Ectodermal cell (in vitro differentiated cells): ENCODE results near the gene A3GALT2.

Source experiments
- H3K27ac ChIP-seq: 2 replicates; pipeline ENCODE4 v1.7.0; 2013; ENCODE audit warnings: mild to moderate bottlenecking, low read depth, low read length; ENCODE audit not compliant: insufficient read depth, poor library complexity, severe bottlenecking
- H3K27me3 ChIP-seq: 2 replicates; pipeline ENCODE4 v1.7.0; 2013; ENCODE audit warnings: mild to moderate bottlenecking, low read length; ENCODE audit not compliant: insufficient read depth, control insufficient read depth, poor library complexity, severe bottlenecking
- H3K36me3 ChIP-seq: one replicate; pipeline ENCODE4 v1.7.0; 2013; ENCODE audit warnings: low read length; ENCODE audit not compliant: control insufficient read depth, insufficient read depth
- H3K4me1 ChIP-seq: one replicate; pipeline ENCODE4 v1.7.0; 2013; ENCODE audit warnings: low read length; ENCODE audit not compliant: control insufficient read depth, insufficient read depth
- H3K4me3 ChIP-seq: 2 replicates; pipeline ENCODE4 v1.7.0; 2013; ENCODE audit warnings: low read depth, low read length, control low read depth; ENCODE audit not compliant: insufficient read depth
- H3K9me3 ChIP-seq: 2 replicates; pipeline ENCODE4 v1.7.0; 2013; ENCODE audit warnings: mild to moderate bottlenecking, low read length, moderate library complexity; ENCODE audit not compliant: control insufficient read depth
- WGBS, 2 experiments: methylation state at CpG; one replicate each; pipeline ENCODE4 v1.1.7; 2013; ENCODE audit warnings: missing lambda C conversion rate in 2 of 2; 5-methylcytosine and 5-hydroxymethylcytosine counted together

Gene A3GALT2

DNA sequence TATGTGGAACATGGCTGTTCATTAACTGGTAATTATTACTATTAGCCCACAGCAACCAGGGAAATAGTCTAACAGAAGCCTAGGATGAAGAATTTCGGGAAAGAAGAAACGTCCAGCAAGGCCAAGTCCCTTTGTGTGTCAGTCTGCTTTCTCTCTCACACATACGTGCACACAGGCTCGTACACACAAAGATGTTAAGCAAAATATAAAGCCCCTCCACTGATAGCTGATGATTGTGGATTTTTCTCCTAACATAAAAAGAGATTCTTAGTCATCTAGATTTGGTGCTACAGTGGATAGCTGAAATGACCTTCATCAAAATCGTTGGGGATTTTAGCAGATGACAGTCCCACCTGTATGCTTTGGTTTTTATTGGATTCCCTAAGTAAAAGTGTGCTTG, 42.1 kb upstream of the A3GALT2 start:
- Histone ChIP-seq H3K36me3 (no peaks in the 10 kb centered on the region), H3K27ac (peak overlapping the region; percentile 99), H3K27me3 (no peaks in the 10 kb centered on the region), H3K4me3 (peak overlapping the region; percentile 34), H3K4me1 (peaks cover 72% of the 10 kb centered on the region), H3K9me3 (no peaks in the 10 kb centered on the region)
- WGBS, 2 experiments, result 75 to 81% methylated on average over 5 of the region's 5 CpGs

DNA sequence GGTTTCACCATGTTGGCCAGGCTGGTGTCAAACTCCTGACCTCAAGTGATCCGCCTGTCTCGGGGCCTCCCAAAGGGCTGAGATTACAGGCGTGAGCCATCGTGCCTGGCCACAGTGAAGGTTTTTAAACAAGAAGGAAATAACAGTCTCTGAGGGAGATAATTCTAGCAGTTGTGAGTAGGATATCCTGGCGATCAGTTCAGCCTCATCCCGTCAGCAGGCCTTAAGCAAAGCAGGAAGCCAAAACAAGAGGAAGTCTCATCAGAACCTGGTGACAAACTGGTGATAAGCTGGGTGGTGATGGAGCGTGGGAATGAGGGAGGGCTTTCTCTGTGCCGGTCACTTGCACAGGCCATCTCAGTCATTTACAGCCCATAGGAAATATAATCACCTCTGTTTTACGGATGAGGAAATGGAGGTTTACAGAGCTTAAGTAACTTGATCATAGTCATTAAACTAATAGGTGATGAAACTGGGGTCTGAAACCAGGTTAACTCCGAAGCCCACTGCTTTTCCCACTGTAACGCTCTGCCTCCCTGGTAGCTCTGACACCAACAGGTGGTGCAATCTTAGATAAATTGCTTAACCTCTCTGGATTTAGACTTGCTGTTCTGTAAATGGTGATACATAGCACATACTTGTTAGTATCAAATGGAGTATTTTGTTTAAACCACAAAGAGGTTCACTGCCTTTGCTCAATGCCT, 40.8 kb upstream of the A3GALT2 start:
- 87 to 90% methylated on average over 11 of the region's 11 CpGs for WGBS, 2 experiments
- Histone ChIP-seq H3K36me3 (no peaks in the 10 kb centered on the region), H3K27me3 (no peaks in the 10 kb centered on the region), H3K4me1 (peaks cover 69% of the 10 kb centered on the region), H3K4me3 (no peak overlapping the region), H3K9me3 (no peaks in the 10 kb centered on the region), H3K27ac (no peak overlapping the region)

DNA sequence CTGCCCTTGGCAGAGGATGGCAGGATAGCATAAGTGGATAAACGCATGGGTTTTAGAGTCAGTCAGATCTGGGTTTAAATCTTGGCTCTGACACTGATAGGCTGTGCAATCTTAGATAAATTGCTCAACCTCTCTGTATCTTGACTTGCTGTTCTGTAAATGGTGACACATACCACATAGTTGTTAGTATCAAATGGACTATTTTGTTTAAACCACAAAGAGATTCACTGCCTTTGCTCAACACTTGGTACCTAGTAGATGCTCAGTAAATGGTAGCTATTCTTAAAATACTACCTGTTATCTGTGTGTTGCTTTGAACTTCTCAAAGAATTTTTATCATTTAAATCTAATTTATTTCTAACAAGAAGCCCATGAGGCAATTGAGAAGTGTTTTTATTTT, 39.5 kb upstream of the A3GALT2 start:
- Histone ChIP-seq H3K27ac (no peak overlapping the region), H3K4me3 (no peak overlapping the region), H3K4me1 (peaks cover 56% of the 10 kb centered on the region), H3K36me3 (no peaks in the 10 kb centered on the region), H3K9me3 (no peaks in the 10 kb centered on the region), H3K27me3 (no peaks in the 10 kb centered on the region)
- 89 to 97% methylated on average over 1 of the region's 1 CpG for WGBS, 2 experiments

DNA sequence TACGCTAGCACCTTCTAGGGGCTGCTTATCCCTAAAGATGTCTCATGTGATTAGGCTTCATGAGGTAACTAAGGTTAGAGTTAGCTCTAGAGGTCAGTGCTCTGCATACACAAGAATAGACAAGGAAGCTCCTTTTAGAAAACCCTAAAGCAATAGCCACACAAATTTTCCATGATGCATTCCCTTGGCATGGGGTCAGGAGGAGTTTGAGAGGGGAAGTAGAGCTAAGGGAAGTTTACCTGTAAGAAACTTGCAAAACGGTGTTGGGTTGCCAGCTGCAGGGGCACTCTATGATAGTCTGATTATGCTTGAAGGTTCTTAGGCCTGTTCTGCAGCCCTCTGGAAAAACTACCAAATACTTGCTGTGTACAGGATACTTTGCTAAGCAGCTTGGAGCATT, 39.0 kb upstream of the A3GALT2 start:
- WGBS, 2 experiments, result 90 to 91% methylated on average over 2 of the region's 2 CpGs
- H3K4me1 ChIP-seq, result peaks cover 54% of the 10 kb centered on the region

GRCh38 chr1:33358795-33359503, 38.1 kb upstream of the A3GALT2 start:
- no peaks in the 10 kb centered on the region for H3K27me3 ChIP-seq
- H3K27ac ChIP-seq, result peak overlapping the region; percentile 65
- WGBS, 2 experiments, result 89 to 93% methylated on average over 3 of the region's 3 CpGs

More for the DNA sequence above, 39.0 kb upstream of the A3GALT2 start:
- H3K27ac ChIP-seq, result no peak overlapping the region
- H3K27me3 ChIP-seq, result no peaks in the 10 kb centered on the region
- H3K9me3 ChIP-seq, result no peaks in the 10 kb centered on the region
- H3K36me3 ChIP-seq, result no peaks in the 10 kb centered on the region
- no peak overlapping the region for H3K4me3 ChIP-seq

DNA sequence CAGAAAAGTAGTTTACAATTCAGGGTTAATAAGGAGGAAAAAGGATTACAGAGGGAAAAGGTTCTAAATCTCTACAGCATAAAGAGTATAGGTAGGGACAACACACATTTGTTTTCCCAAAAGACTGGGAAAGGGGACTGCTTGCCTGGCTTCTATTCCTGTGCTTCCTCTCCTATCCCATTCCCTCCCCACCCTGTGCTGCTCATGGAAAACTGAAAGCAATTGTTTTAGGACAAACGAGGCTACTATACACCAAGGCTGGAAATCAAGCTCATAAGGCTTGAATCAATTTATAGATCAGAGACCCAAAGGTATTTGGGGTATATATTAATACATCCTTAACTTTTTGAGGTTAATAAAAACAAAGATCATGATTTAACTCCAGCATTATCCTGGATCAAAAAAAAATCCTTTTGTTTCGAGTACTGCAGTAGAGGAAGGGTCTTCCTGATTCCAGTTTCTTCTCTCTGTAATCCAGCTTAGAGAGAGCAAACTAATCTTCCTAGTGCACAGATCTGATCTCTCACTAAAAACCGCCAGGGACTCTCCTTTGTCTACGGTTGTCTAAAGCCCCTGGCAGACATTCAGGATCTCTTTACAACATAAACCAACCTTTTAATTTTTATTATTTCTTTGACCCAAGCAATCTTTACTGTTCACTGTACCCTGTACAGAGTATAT, 37.4 kb upstream of the A3GALT2 start:
- H3K27ac ChIP-seq, result peak overlapping the region; percentile 65
- H3K4me1 ChIP-seq, result peaks cover 57% of the 10 kb centered on the region
- no peak overlapping the region for H3K4me3 ChIP-seq
- 72 to 73% methylated on average over 4 of the region's 4 CpGs for whole genome bisulfite sequencing, 2 experiments
- H3K36me3 ChIP-seq, result no peaks in the 10 kb centered on the region
- no peaks in the 10 kb centered on the region for H3K27me3 ChIP-seq
- H3K9me3 ChIP-seq, result no peaks in the 10 kb centered on the region

More at GRCh38 chr1:33358795-33359503, 38.1 kb upstream of the A3GALT2 start:
- Histone ChIP-seq H3K9me3 (no peaks in the 10 kb centered on the region), H3K4me1 (peaks cover 54% of the 10 kb centered on the region), H3K4me3 (no peak overlapping the region), H3K36me3 (no peaks in the 10 kb centered on the region)

DNA sequence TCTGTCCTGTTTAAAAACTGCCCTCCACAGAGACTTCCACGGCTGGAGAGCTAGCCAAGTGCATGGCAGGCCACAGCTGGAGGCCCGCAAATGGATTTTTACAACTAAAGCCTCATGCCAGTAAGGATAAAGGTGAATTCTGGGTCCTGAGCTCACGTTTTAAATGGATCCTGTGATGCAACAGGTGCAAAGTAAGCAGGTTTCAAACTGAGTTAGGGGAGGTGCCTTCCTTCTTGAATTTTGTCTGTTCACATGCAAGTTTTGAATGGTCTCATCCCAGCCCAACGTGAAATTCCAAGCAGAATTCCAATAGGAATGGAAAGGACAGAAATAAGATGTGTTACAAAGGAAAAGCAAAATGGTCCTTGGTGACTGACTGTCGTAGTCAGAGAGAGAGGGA, 36.2 kb upstream of the A3GALT2 start:
- Histone ChIP-seq H3K4me1 (peaks cover 48% of the 10 kb centered on the region), H3K9me3 (no peaks in the 10 kb centered on the region), H3K27me3 (no peaks in the 10 kb centered on the region), H3K4me3 (no peak overlapping the region), H3K36me3 (no peaks in the 10 kb centered on the region), H3K27ac (no peak overlapping the region)
- WGBS, 2 experiments, result 93 to 94% methylated on average over 5 of the region's 5 CpGs

DNA sequence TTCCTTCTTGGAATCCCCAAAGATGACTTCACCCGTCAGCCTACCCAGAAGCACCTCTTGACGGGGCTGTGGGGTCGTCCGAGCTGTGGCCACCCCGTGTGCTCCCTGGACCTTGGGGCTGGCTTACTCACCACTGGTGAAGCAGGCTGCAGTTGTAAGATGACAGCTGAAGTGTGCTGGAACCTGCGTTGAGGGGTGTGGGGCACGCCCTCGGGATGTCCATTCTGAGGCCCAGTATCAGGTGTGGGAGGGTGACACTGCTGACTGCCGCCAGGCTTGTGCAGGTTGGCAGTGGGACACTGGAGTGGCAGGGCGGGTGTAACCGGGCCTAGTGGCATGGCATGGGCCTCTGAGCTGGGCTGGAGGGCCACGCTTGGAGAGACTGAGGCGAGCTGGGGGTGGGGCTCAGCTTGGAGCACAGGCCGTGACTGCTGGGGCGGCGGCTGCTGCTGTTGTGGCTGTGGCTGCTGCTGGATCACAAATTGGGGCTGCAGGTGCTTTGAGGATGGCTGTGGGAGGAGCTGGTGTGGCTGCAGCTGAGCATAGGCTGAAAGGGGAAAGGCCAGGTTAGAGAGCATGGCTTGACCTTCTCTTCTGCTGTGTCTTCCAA, 33.9 kb upstream of the A3GALT2 start:
- no peaks in the 10 kb centered on the region for H3K36me3 ChIP-seq
- 93 to 95% methylated on average over 16 of the region's 16 CpGs for WGBS, 2 experiments
- H3K27ac ChIP-seq, result no peak overlapping the region
- peaks cover 12% of the 10 kb centered on the region for H3K27me3 ChIP-seq
- H3K4me3 ChIP-seq, result no peak overlapping the region
- H3K9me3 ChIP-seq, result no peaks in the 10 kb centered on the region
- H3K4me1 ChIP-seq, result peaks cover 52% of the 10 kb centered on the region

DNA sequence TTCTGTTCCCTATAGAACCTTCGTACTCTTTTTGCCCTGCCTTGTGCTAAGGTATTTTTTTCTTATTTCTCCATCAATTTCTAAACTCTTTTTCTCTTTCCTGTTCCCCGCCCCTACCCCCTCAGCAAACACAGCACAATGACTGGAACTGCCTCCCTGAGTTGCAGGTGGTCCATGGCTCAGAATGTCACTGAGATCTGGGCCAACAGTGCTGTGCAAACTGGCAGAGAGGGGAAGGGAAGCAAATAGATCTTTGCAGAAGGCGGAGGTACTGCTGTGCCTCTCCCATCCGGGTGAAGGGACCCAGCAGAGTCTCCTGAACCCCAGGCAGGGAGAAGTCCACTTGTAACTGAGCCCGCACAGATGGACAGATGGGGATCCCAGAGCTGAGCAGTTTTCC, 32.6 kb upstream of the A3GALT2 start:
- no peaks in the 10 kb centered on the region for H3K36me3 ChIP-seq
- H3K9me3 ChIP-seq, result no peaks in the 10 kb centered on the region
- no peak overlapping the region for H3K27ac ChIP-seq
- peaks cover 43% of the 10 kb centered on the region for H3K4me1 ChIP-seq
- peaks cover 12% of the 10 kb centered on the region for H3K27me3 ChIP-seq
- no peak overlapping the region for H3K4me3 ChIP-seq
- 91 to 93% methylated on average over 5 of the region's 5 CpGs for WGBS, 2 experiments

DNA sequence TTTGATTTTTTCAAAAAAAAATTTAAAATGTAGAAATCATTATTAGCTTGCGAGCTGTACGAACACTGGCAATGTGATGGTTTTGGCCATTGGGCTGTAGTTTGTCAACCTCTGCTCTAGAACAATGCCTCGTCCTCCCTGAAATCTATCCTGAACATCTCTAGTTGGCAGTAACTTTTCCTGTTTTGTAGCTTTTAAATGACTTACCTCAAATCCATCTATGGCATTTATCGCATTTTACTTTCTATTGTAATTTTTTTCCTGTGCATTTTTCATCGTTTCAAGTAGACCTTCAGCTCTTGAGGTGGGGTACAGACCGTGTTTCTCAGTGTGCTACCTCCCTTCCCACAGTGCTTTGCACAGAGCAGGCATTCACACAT, 30.4 kb upstream of the A3GALT2 start:
- peaks cover 12% of the 10 kb centered on the region for H3K27me3 ChIP-seq
- no peaks in the 10 kb centered on the region for H3K36me3 ChIP-seq
- H3K4me3 ChIP-seq, result no peak overlapping the region
- H3K4me1 ChIP-seq, result peaks cover 50% of the 10 kb centered on the region
- H3K27ac ChIP-seq, result no peak overlapping the region
- WGBS, 2 experiments, result 91% methylated on average over 6 of the region's 6 CpGs
- no peaks in the 10 kb centered on the region for H3K9me3 ChIP-seq
